Fibroblast of lung (primary cell): ENCODE results near the gene RASSF7. TPM values are rescaled to one million over a fixed set of nuclear protein-coding genes. Genes with fewer than 3 reads are reported as not detected.
A peak's percentile ranks its signal among the peaks of the same experiment; 100 is the strongest.

Source experiments
- DNase-seq, 2 donors: peaks; one replicate each; pipeline versions ENCODE4 v3.0.0 to v3.0.0-alpha.2; 2010; ENCODE audit warnings: low read depth in 2 of 2
- H2AFZ ChIP-seq: 2 replicates; pipeline ENCODE4 v1.5.1; 2012; ENCODE audit warnings: low read length, control low read depth, inconsistent platforms
- H3K27ac ChIP-seq: 2 replicates; pipeline ENCODE4 v1.5.1; 2011; ENCODE audit warnings: low read length, control low read depth; ENCODE audit not compliant: insufficient read depth
- H3K27me3 ChIP-seq: 2 replicates; pipeline ENCODE4 v1.5.1; 2011; ENCODE audit warnings: mild to moderate bottlenecking, low read length; ENCODE audit not compliant: control insufficient read depth, insufficient read depth
- H3K36me3 ChIP-seq: 2 replicates; pipeline ENCODE4 v1.5.1; 2011; ENCODE audit warnings: low read length; ENCODE audit not compliant: control insufficient read depth, insufficient read depth
- H3K4me1 ChIP-seq: 2 replicates; pipeline ENCODE4 v1.5.1; 2011; ENCODE audit warnings: low read length; ENCODE audit not compliant: control insufficient read depth, insufficient read depth; ENCODE audit errors: extremely low read depth
- H3K4me2 ChIP-seq: 2 replicates; pipeline ENCODE4 v1.5.1; 2011; ENCODE audit warnings: low read length, control low read depth; ENCODE audit not compliant: insufficient read depth; ENCODE audit errors: extremely low read depth
- H3K4me3 ChIP-seq, 4 experiments: fragments of 200-600 bp in 1 of 4; sonication (generic) in 1 of 4; replicated peaks in 1 of 4; 2 replicates each; pipeline ENCODE4 v1.5.1; 2011 to 2016; ENCODE audit warnings: low read length in 4 of 4, low read depth in 3 of 4, mild to moderate bottlenecking in 3 of 4, control low read depth in 2 of 4, inconsistent platforms in 1 of 4, mixed read lengths in 1 of 4; ENCODE audit not compliant: insufficient read depth in 1 of 4; ENCODE audit errors: control extremely low read depth in 1 of 4
- H3K79me2 ChIP-seq: 2 replicates; pipeline ENCODE4 v1.5.1; 2012; ENCODE audit warnings: mild to moderate bottlenecking, low read length, inconsistent platforms; ENCODE audit not compliant: control insufficient read depth, insufficient read depth
- H3K9ac ChIP-seq: 2 replicates; pipeline ENCODE4 v1.5.1; 2011; ENCODE audit warnings: mild to moderate bottlenecking, low read length, control low read depth; ENCODE audit not compliant: insufficient read depth
- H3K9me3 ChIP-seq: 2 replicates; pipeline ENCODE4 v1.5.1; 2012; ENCODE audit warnings: low read depth, low read length; ENCODE audit not compliant: control insufficient read depth, insufficient read depth
- H4K20me1 ChIP-seq: 2 replicates; pipeline ENCODE4 v1.5.1; 2011; ENCODE audit warnings: low read length; ENCODE audit not compliant: control insufficient read depth, insufficient read depth; ENCODE audit errors: extremely low read depth
- EZH2 ChIP-seq: IDR thresholded peaks from 2 replicates; pipeline ENCODE4 v1.5.1; 2012; ENCODE audit warnings: low read length, control low read depth, mild to moderate bottlenecking; ENCODE audit errors: missing control alignments
- polyA plus RNA-seq, 2 donors: library from polyadenylated mRNA; depleted of rRNA in 1 of 2; stranded (reverse) in 1 of 2; unstranded in 1 of 2; fragments of >200 nt; gene quantifications; 2 replicates each; pipeline ENCODE4 v1.2.1, GENCODE V29; 2011 to 2012; ENCODE audit warnings: missing spikeins in 1 of 2
- total RNA-seq: library from RNA; depleted of rRNA; stranded (reverse); fragments of >200 nt; gene quantifications from 2 replicates; pipeline ENCODE4 v1.2.1, GENCODE V29; 2014
- TF ChIP-seq, protein P1 (sequence below), 2 donors: IDR thresholded peaks in 1 of 2; conservative IDR thresholded peaks in 1 of 2; 1 replicate in 1 of 2; 2 replicates in 1 of 2; pipeline ENCODE4 v1.5.1; 2011 to 2012; ENCODE audit warnings: low read length in 2 of 2, control low read depth in 1 of 2, inconsistent platforms in 1 of 2, low read depth in 1 of 2, mild to moderate bottlenecking in 1 of 2

The RASSF7 gene
- total and polyA plus RNA-seq, 2 donors (not counting 1 experiment from before 2014, with no cell fraction given) = 1.6 to 2.8 TPM

DNA sequence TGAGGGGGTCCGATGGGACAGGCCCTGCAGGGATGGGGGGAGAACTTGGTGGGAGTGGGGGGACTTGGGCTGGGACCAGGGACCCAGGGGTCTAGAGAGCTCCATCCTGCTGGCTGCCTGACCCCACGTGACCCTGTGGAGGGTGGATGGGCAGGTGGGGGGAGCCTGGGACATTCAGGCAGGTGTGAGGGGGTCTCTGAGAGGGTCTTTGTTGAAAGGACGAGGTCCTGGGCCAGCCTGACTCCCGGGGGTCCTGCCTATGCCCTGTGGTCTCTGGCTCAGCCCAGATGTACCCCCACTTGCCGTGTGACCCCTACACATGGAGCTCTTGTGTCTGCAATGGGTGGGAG, 16.0 kb upstream of the RASSF7 start:
- Histone ChIP-seq H3K4me1 (no peaks in the 10 kb centered on the region), H4K20me1 (no peaks in the 10 kb centered on the region), H3K36me3 (no peaks in the 10 kb centered on the region), H3K9ac (no peak overlapping the region), H3K4me3 (no peak overlapping the region), H3K27me3 (no peaks in the 10 kb centered on the region), H3K9me3 (no peaks in the 10 kb centered on the region), H3K4me2 (no peak overlapping the region), H2AFZ (no peak overlapping the region), H3K79me2 (no peaks in the 10 kb centered on the region), H3K27ac (no peak overlapping the region)
- TF ChIP-seq, protein P1, sequence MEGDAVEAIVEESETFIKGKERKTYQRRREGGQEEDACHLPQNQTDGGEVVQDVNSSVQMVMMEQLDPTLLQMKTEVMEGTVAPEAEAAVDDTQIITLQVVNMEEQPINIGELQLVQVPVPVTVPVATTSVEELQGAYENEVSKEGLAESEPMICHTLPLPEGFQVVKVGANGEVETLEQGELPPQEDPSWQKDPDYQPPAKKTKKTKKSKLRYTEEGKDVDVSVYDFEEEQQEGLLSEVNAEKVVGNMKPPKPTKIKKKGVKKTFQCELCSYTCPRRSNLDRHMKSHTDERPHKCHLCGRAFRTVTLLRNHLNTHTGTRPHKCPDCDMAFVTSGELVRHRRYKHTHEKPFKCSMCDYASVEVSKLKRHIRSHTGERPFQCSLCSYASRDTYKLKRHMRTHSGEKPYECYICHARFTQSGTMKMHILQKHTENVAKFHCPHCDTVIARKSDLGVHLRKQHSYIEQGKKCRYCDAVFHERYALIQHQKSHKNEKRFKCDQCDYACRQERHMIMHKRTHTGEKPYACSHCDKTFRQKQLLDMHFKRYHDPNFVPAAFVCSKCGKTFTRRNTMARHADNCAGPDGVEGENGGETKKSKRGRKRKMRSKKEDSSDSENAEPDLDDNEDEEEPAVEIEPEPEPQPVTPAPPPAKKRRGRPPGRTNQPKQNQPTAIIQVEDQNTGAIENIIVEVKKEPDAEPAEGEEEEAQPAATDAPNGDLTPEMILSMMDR (conservative IDR thresholded peaks at IDR 0.05 in 1 of 2, IDR thresholded peaks at IDR 0.05 in 1 of 2; ENCODE audit: low read depth in 1 of 2, low read length in 2 of 2) = no peak
- TF ChIP-seq EZH2 = no peak
- no peak for DNase-seq

DNA sequence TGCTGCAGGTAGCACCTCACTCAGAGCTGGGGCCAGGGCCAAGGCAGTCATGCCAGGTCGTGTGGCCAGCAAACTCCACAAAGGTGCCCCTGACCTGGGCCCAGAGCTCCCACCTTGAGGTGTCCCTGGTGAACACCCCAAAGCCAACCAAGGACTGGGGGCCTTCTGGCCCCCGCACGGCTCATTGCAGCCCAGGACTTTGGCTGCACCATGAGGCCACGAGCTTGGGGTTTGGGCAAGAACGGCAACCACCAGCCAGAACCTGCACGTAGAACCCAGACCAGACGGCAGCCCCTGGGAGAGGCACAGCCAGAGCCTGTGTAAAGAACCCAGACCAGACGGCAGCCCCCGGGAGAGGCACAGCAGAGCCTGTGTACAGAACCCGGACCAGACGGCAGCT, 15.6 kb upstream of the RASSF7 start:
- H2AFZ ChIP-seq = no peak overlapping the region
- H3K36me3 ChIP-seq = no peaks in the 10 kb centered on the region
- H3K9ac ChIP-seq = no peak overlapping the region
- no peak overlapping the region for H3K4me2 ChIP-seq
- H3K27me3 ChIP-seq = no peaks in the 10 kb centered on the region
- no peak overlapping the region for H3K27ac ChIP-seq
- H3K4me1 ChIP-seq = no peaks in the 10 kb centered on the region
- DNase-seq = no peak
- H3K4me3 ChIP-seq = no peak overlapping the region
- no peaks in the 10 kb centered on the region for H3K9me3 ChIP-seq
- TF ChIP-seq, protein P1 (conservative IDR thresholded peaks at IDR 0.05 in 1 of 2, IDR thresholded peaks at IDR 0.05 in 1 of 2; ENCODE audit: low read depth in 1 of 2, low read length in 2 of 2) = no peak
- TF ChIP-seq EZH2 = no peak
- H3K79me2 ChIP-seq = no peaks in the 10 kb centered on the region
- H4K20me1 ChIP-seq = no peaks in the 10 kb centered on the region

DNA sequence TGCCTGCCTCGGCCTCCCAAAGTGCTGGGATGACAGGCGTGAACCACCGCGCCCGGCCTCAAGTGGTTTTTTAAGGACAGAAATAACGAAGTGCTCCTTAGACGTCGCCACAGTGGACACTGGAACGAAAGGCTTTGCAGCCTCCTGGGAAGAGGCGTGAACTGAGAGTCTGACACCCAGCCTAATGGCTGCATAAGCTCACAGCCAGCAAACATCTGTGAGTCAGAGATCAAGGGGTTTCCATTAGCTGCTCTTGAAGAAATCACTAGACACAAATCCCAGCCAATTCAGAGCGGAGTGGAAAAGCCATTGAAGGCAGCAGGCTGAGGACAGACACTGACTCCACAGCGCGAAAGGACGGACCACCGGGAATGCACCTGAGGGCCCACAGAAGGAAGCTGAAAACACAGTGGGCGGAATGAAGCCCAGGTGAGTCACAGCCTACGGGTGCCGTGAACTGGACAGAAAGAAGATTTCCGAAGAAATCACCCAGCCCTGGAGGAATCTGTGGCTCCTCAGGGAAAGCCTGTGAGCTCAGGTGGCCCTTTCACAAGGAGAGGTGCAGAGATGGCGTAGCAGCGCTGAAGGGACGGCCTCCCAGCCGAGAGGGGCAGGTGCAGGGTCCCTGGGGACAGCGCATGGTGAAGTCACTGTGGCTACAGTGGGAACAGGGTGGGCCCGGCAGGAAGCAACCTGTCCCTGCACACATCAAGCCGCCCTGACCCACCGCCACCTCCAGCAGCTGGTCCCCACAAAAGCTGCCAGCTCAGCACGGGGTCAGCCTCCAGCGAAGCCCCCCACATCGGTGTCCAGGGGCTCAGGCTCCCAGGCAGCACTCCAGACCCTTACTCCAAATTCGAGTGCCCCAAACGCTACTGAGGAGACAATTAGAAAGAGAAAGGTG, 11.8 kb upstream of the RASSF7 start:
- Histone ChIP-seq H3K27me3 (peaks cover 4% of the 10 kb centered on the region), H3K9me3 (no peaks in the 10 kb centered on the region), H3K4me1 (no peaks in the 10 kb centered on the region), H3K79me2 (no peaks in the 10 kb centered on the region), H2AFZ (no peak overlapping the region), H4K20me1 (no peaks in the 10 kb centered on the region), H3K27ac (no peak overlapping the region), H3K36me3 (no peaks in the 10 kb centered on the region), H3K4me3 (no peak overlapping the region), H3K4me2 (no peak overlapping the region), H3K9ac (no peak overlapping the region)
- peak in 1 of 2 donors; percentile 25 for DNase-seq
- no peak for TF ChIP-seq EZH2
- TF ChIP-seq, protein P1 (conservative IDR thresholded peaks at IDR 0.05 in 1 of 2, IDR thresholded peaks at IDR 0.05 in 1 of 2; ENCODE audit: low read depth in 1 of 2, low read length in 2 of 2) = no peak
